ENCODE data around the gene MICALL1.

Gene MICALL1

DNA sequence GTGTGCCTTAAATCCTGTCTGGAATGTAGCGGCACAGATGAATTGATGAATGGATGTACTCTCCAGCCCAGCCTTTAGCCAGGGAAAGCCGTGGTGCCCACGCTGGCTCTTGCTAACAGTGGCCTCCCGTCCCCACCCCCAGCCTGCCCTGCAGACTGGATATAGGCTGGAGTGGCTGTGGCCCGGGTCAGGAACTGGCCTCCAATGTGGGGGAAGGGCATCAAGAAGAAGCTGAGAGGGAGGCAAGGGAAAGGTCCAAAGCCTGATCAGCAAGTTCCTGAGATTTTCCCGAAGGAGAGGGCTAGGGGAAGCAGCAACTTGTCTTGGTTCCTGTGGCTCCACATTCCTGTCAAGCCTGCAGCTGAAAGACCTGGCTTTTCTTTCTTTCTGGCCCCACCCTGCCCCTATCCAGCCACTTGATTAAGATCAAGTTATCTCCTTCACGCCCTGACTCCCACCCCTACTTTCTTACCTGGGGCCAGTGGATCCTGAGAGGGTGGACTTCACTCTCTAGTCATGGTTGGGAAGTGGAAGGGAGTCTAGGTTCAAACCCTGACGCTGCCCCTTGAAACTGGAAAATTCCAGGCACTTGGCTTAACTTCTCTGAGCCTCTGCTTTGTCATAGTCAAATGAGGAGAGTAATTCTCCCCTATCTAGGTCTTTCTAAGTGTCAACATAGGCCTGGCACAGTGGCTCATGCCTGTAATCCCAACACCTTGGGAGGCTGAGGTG lies 11.0 kb upstream of the MICALL1 start:
- H3K4me1 Mint-ChIP-seq: peaks cover 44% of the 10 kb centered on the region
- H3K27ac Mint-ChIP-seq: peak overlapping the region; percentile 98
- H3K27me3 Mint-ChIP-seq: no peaks in the 10 kb centered on the region
- no peak for DNase-seq
- CTCF ChIA-PET: interaction anchor here (1.0 to 3.0 kb wide), 4 partner anchors 8 to 38 kb away, joined by 3 to 19 read pairs (median 6); partner anchors contain the start of gene MICALL1
- no peaks in the 10 kb centered on the region for H3K9me3 Mint-ChIP-seq
- no peak overlapping the region for H3K4me3 Mint-ChIP-seq
- peaks cover 18% of the 10 kb centered on the region for H3K36me3 Mint-ChIP-seq

DNA sequence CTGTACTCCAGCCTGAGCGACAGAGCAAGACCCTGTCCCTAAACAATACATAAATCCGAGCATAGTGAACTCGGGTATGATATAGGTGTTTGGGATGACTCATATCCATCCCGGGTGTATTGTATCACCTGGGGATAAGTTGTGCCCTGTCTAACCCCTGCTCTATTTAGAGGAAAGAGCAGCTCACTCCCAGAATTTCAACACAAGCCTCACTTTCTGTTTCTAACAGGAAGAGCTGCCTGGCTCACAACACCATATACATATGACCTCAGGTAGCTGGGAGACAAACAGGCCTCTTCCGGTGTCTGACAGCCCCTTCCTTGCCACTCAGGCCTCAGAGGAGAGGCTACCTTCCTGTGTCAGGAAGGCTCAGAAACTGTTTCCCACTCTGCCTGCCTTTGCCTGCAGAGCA lies 9.9 kb upstream of the MICALL1 start:
- peak overlapping the region; percentile 98 for H3K27ac Mint-ChIP-seq
- H3K9me3 Mint-ChIP-seq: no peaks in the 10 kb centered on the region
- CTCF ChIA-PET: interaction anchor here (0.5 to 3.0 kb wide), 10 partner anchors 9 to 74 kb away, joined by 3 to 19 read pairs (median 4); partner anchors contain the start of gene MICALL1
- peaks cover 47% of the 10 kb centered on the region for H3K4me1 Mint-ChIP-seq
- peak overlapping the region; percentile 42 for H3K4me3 Mint-ChIP-seq
- peak; percentile 79 for DNase-seq
- H3K36me3 Mint-ChIP-seq: peaks cover 16% of the 10 kb centered on the region
- H3K27me3 Mint-ChIP-seq: no peaks in the 10 kb centered on the region

DNA sequence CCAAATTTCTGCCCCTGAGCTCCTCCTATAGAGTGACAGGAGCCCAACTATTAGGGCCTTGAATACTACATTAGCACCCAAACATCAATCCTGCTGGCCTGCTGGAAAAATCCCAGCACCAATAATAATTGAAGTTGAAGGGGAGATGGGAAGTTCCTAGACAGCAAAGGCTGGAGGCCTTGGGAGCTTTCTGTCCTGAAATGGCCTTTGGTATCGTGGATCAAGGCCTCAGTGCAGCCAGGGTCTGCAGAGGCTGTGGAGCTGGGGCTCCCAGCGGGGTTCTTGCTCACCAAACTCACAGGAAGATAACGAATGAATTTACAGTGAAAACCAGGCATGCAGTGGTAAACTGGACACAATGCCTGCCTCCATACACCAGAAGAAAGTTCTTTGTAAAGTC lies 9.2 kb upstream of the MICALL1 start:
- H3K27me3 Mint-ChIP-seq: no peaks in the 10 kb centered on the region
- H3K4me3 Mint-ChIP-seq: no peak overlapping the region
- CTCF ChIA-PET: interaction anchor here (1.0 to 3.0 kb wide), 8 partner anchors 9 to 68 kb away, joined by 3 to 19 read pairs (median 5); partner anchors contain the start of gene MICALL1
- H3K27ac Mint-ChIP-seq: peak overlapping the region; percentile 98
- no peaks in the 10 kb centered on the region for H3K9me3 Mint-ChIP-seq
- DNase-seq: no peak
- H3K4me1 Mint-ChIP-seq: peaks cover 49% of the 10 kb centered on the region
- peaks cover 8% of the 10 kb centered on the region for H3K36me3 Mint-ChIP-seq

DNA sequence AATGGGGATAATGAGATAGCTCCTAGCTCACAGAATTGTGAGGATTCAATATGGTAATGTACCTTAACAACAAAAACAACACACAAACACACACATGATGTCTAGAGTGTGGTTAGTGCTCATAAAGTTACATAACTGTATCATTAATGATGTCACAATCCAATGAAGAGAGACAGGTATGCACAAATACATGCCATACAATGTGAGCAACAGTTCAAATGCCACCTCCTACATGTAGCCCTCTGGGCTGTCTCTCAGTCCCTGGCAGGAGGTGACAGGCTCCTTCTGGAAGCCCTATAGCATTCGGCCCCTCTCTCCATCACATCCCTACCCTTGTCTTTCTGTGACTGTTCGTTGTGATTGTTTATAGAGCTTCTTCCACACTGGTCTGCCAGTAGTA lies 8.3 kb upstream of the MICALL1 start:
- peaks cover 8% of the 10 kb centered on the region for H3K36me3 Mint-ChIP-seq
- H3K4me3 Mint-ChIP-seq: no peak overlapping the region
- H3K27me3 Mint-ChIP-seq: no peaks in the 10 kb centered on the region
- no peak for DNase-seq
- no peaks in the 10 kb centered on the region for H3K9me3 Mint-ChIP-seq
- CTCF ChIA-PET: interaction anchor here (0.8 to 3.0 kb wide), 6 partner anchors 8 to 233 kb away, joined by 3 to 19 read pairs (median 4); partner anchors contain the start of gene MICALL1
- peak overlapping the region; percentile 61 for H3K27ac Mint-ChIP-seq
- peaks cover 49% of the 10 kb centered on the region for H3K4me1 Mint-ChIP-seq

DNA sequence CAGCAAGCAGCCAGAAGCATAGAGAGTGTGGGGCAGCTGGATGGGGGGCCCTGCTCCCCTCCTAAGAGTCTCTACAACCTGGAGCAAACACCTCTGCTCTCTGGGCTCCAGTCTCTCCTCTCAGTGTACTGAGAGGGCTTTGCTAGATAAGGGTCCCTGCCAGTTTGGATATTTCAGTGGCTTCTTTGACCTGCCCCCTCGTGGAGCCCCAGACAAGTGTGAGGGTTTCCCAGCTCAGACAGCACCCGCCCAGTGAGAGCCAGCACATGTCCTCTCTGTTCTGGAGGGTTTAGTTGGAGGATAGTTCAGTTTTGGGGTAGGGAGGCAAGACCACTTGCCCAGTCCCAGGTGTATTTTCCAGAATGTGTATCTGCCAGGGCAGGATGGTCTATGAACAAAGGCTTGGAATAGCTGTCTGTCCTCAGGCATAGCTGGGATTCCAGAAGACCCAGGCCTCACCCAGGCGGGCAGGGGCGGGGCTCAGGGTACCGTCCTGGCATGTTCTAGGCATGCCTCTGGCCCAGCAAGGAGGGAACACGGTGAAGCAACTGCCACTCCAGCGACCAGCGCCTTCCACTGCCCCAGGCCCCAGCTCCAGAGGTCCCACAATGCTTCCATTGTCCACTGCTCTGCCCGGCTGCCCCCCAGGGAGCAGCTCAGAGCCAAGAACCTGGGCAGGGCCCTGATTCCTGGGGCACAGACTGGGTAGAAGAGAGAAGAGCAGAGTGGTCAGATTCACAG lies 7.5 kb upstream of the MICALL1 start:
- H3K9me3 Mint-ChIP-seq: no peaks in the 10 kb centered on the region
- no peak overlapping the region for H3K4me3 Mint-ChIP-seq
- DNase-seq: no peak
- CTCF ChIA-PET: interaction anchor here (0.8 to 3.0 kb wide), 4 partner anchors 7 to 234 kb away, joined by 3 to 19 read pairs (median 4); partner anchors contain the start of gene MICALL1
- no peak overlapping the region for H3K27ac Mint-ChIP-seq
- peaks cover 3% of the 10 kb centered on the region for H3K36me3 Mint-ChIP-seq
- H3K27me3 Mint-ChIP-seq: no peaks in the 10 kb centered on the region
- peaks cover 42% of the 10 kb centered on the region for H3K4me1 Mint-ChIP-seq

DNA sequence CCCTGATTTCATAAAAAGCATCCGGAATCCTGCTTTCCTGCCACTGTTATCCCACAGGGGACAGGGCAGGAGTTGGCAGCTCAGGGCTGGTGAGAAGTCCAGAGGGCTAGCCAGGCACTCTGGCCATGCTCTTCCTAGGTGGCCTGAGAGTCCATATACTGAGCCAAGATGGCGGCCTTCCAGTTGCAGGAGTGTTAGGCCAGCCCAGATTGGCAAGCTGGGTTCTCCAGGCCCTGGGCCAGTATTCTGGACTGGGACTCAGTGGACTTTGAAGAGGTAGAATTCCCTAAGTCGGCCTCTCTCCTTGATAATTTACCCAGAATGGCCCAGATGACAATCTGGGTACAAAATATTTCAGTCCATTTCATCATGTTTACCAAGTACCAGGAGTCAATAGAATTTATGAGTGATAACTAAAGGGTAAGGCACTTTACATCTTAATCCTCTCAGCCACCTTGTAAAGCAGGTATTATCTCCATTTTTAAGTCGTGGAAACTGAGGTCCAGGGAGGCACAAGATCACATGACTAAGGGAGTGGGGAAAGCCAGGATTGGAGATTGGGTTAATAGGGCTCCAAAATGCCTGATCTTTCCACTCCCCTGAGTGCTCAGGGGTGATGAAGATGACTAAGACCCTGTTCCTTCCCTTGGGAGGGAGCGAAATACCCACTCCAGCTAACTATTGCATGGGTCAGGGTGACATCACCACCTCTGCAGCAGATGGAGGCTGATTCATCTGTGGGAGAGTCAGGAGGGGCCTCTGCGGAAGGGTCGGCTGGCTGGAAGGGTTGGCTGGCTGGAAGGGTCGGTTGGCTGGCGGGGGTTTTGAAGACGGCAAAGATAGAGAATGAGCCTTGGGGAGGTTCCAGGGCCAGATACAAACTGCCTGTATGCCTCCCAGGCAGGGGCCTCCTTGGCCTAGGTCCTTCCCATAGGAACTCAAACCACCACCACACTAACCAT lies 1.2 kb upstream of the MICALL1 start:
- H3K27me3 Mint-ChIP-seq: no peaks in the 10 kb centered on the region
- CTCF ChIA-PET: interaction anchor here (1.4 to 2.2 kb wide), 5 partner anchors 8 to 61 kb away, joined by 4 to 19 read pairs (median 8); partner anchors contain the start of gene ANKRD54
- H3K36me3 Mint-ChIP-seq: peaks cover 7% of the 10 kb centered on the region
- peak overlapping the region; percentile 82 for H3K27ac Mint-ChIP-seq
- no peak for DNase-seq
- peaks cover 38% of the 10 kb centered on the region for H3K4me1 Mint-ChIP-seq
- no peaks in the 10 kb centered on the region for H3K9me3 Mint-ChIP-seq
- peak overlapping the region; percentile 74 for H3K4me3 Mint-ChIP-seq

DNA sequence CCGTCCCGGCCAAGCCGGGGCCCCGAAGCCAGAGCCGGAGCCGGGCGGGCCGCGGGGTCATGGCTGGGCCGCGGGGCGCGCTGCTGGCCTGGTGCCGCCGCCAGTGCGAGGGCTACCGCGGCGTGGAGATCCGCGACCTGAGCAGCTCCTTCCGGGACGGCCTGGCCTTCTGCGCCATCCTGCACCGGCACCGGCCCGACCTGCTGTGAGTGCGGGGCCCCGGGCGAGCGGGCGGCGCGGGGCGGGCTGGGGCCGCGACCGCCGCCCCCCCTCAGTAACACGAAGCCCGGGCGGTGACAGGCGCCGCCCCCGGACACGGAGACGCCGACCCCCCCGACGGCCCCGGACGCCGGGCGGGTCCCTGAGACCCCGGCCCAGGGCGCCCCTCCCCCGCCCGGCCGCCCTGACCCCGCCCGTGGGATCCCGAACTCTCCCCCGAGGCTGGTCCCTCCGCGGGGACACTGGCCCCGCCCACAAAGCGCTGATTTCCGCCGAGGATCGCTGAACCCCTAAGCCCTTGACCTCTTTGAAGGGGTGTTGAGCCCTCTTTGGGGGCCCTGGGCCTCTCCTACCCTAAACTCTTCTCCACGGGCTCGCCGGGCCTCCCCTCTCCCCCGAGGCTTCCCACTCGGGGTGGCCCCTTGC lies 389 bp downstream of the MICALL1 start:
- Mint-ChIP-seq H3K4me3 (peak overlapping the region; percentile 80), H3K4me1 (peaks cover 40% of the 10 kb centered on the region), H3K27me3 (no peaks in the 10 kb centered on the region), H3K9me3 (no peaks in the 10 kb centered on the region), H3K27ac (peak overlapping the region; percentile 80), H3K36me3 (peaks cover 7% of the 10 kb centered on the region)
- CTCF ChIA-PET: interaction anchor here (1.4 to 2.2 kb wide), 4 partner anchors 10 to 62 kb away, joined by 4 to 19 read pairs (median 12); partner anchors contain the start of gene ANKRD54
- DNase-seq: peak; percentile 70

DNA sequence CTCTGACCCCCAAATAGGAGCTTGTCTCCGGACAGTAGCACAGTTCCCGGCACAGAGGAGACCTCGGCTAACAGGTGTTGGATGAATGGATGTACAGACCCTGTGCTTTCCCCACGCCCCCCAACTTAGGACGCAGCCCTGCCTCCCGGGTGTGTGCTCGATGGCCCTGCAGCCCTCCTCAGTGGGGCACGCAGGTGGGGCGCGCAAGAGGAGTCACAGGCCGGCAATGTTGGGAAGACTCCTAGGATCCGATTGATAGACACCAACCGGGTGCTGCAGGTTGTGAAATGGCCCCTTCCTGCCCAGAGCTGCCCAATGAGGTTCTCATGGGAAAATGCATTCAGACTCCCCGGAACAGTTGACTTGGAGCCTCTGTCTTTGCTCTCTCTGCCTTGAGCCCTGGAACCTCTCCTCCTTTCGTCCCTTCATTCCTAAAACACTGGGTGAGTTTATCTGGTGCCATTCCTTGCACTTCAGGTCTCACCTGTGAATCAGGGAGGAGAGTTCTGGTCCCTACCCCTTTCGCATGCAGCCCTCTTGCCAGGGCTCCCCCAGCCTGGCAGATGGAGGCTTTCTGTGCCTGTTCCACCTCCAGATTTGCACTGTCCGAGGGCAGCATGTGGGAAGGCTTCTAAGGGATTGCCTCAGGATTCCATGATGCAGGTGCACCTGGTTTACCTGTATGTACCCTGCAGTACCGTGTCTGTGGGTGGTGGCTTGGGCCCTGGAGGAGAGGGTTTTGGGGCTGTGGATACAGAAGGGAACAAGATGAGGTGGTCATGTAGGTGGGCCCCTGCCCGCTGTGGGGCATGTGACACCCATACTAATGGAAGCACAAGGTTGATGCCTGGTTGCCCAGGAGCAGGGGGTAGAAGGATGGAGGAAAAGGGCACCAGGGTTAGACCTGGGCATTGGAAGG lies 1.2 kb downstream of the MICALL1 start:
- CTCF ChIA-PET: no interaction called here
- H3K36me3 Mint-ChIP-seq: peaks cover 10% of the 10 kb centered on the region
- peaks cover 48% of the 10 kb centered on the region for H3K4me1 Mint-ChIP-seq
- peak overlapping the region; percentile 80 for H3K27ac Mint-ChIP-seq
- no peak for DNase-seq
- H3K27me3 Mint-ChIP-seq: no peaks in the 10 kb centered on the region
- no peaks in the 10 kb centered on the region for H3K9me3 Mint-ChIP-seq
- peak overlapping the region; percentile 80 for H3K4me3 Mint-ChIP-seq

DNA sequence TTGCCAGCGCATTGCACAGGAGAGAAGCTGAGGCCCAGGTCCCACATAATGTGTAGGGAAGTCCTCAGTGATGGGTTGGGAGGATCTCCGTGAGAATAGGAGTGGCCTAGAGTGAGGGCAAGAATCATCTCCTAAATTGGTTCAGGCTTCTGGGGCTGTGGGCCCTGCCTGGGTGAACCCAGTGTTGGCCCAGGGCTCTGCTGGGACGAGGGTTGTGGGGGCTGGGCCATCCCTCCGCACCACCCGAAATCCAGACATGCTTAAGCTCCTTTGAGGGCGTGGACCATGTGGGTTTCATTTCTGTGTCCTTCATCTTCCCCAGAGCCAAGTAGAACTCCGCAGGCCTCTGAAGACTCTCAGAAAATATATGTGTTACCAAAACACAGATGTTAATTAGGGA lies 3.7 kb downstream of the MICALL1 start:
- peaks cover 16% of the 10 kb centered on the region for H3K36me3 Mint-ChIP-seq
- no peaks in the 10 kb centered on the region for H3K27me3 Mint-ChIP-seq
- H3K9me3 Mint-ChIP-seq: no peaks in the 10 kb centered on the region
- H3K27ac Mint-ChIP-seq: no peak overlapping the region
- CTCF ChIA-PET: no interaction called here
- no peak overlapping the region for H3K4me3 Mint-ChIP-seq
- H3K4me1 Mint-ChIP-seq: peaks cover 57% of the 10 kb centered on the region
- DNase-seq: no peak

DNA sequence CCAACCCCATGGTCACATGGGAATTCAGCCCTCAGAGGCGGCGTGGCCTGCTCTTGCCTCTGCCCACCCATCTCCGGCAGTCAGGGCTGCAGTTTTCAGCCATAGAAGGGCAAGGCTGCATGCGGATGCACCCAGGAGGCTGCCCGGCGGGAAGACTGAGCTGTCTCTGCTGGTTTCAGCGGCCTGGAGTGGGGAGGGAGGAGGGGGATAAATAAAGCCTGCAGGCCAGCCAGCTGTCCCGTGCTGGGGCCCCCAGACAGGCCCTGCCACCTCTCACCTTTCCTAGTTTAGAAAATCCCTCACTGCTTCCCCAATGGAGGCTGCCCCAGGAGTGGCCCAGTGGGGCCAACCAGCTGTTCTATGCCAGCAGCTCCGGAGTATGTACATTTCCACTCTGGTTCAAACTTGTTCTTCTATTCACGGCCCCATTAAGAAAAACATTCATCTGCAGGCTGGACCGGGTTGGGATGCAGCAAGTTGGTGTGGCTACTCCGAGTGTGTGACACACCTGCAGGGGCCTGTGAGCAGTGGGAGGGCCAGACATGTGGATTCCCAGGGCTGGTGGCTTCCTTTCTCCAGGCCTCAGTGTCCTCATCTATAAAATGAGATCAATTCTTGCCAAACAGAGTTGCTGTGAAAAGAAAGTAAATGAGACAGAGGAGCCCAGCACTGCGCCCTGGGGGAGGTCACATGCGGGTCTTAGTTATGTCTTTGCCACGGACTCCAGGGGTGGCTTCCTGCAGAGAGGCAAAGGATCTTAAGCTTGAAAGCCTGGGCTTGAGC lies 5.0 kb downstream of the MICALL1 start:
- no peak for DNase-seq
- CTCF ChIA-PET: interaction anchor here (1.5 kb wide), 1 partner anchor 49 kb away, joined by 3 read pairs; no protein-coding TSS in a partner anchor
- Mint-ChIP-seq H3K27me3 (no peaks in the 10 kb centered on the region), H3K27ac (no peak overlapping the region), H3K4me3 (no peak overlapping the region), H3K36me3 (peaks cover 16% of the 10 kb centered on the region), H3K4me1 (peaks cover 47% of the 10 kb centered on the region), H3K9me3 (no peaks in the 10 kb centered on the region)

DNA sequence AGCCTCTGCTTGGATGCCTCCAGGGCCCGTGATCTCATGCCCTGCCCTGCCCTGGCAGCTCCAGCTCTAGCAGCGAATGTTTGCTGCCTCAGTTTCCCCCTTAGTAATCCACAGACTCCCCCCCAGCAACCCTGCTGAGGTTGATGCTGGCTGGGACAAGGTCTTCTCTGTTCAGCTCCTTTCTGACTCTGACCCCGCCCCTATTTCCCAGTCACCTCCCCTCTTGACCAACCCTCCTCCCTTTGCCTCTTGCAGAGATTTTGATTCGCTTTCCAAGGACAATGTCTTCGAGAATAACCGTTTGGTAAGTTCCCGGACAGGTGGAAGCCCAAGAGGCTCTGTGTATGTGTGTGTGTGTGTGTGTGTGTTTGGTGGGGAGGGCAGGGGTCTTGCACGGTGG lies 5.6 kb downstream of the MICALL1 start:
- CTCF ChIA-PET: interaction anchor here (1.5 kb wide), 1 partner anchor 50 kb away, joined by 3 read pairs; no protein-coding TSS in a partner anchor
- H3K4me3 Mint-ChIP-seq: no peak overlapping the region
- no peak for DNase-seq
- H3K4me1 Mint-ChIP-seq: peaks cover 47% of the 10 kb centered on the region
- H3K36me3 Mint-ChIP-seq: peaks cover 21% of the 10 kb centered on the region
- no peaks in the 10 kb centered on the region for H3K9me3 Mint-ChIP-seq
- no peak overlapping the region for H3K27ac Mint-ChIP-seq
- H3K27me3 Mint-ChIP-seq: no peaks in the 10 kb centered on the region

DNA sequence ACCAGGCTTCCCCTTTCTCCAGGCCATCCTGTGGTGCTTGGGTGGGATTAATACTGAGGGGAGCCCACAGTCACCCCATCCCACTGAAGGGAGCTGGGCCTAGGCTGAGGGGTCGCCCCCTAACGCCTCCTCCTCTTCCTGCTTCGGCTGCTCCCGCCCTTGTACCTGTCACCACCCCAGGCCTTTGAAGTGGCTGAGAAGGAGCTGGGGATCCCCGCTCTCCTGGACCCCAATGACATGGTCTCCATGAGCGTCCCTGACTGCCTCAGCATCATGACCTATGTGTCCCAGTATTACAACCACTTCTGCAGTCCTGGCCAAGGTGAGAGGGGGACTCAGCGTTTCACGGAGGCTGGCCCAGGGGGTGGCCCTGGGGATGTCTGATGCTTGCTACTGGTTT lies 6.1 kb downstream of the MICALL1 start:
- H3K36me3 Mint-ChIP-seq: peaks cover 21% of the 10 kb centered on the region
- DNase-seq: peak; percentile 42
- peak overlapping the region; percentile 67 for H3K27ac Mint-ChIP-seq
- H3K4me3 Mint-ChIP-seq: no peak overlapping the region
- H3K4me1 Mint-ChIP-seq: peaks cover 42% of the 10 kb centered on the region
- H3K27me3 Mint-ChIP-seq: no peaks in the 10 kb centered on the region
- CTCF ChIA-PET: interaction anchor here (1.5 kb wide), 1 partner anchor 50 kb away, joined by 3 read pairs; no protein-coding TSS in a partner anchor
- no peaks in the 10 kb centered on the region for H3K9me3 Mint-ChIP-seq

Data from activated naive CD4-positive, alpha-beta T cell treated with anti-CD3 and anti-CD28 coated beads, Interleukin-2, amount 10 ng/mL, durations not matched to agents 7 days and 5 days (primary cell).